Natural killer cell (primary cell): ENCODE results near the gene DNAH14. TPM values are rescaled to one million over a fixed set of nuclear protein-coding genes. Genes with fewer than 3 reads are reported as not detected.
"Not testable (repeated sequence)": the region's sequence is repeated elsewhere in the genome, so short reads cannot be mapped to it uniquely, and the experiment has no call there.

Experiments
- ATAC-seq, 3 donors: fragments of 150-1000 bp in 2 of 3; fragments of 200-7000 bp in 1 of 3; cut with Tn5 transposase; 1 replicate in 1 of 3; 2 replicates in 2 of 3; pipeline ENCODE4 v1.10.0; 2021; ENCODE audit warnings: mild to moderate bottlenecking in 2 of 3, moderate library complexity in 2 of 3
- DNase-seq, 2 donors: peaks; one replicate each; pipeline versions ENCODE4 v3.0.0 to v3.0.0-alpha.2; 2013 to 2021; ENCODE audit warnings: mixed read lengths in 1 of 2
- H3K27ac ChIP-seq: one replicate; pipeline ENCODE4 v1.5.1; 2013; ENCODE audit warnings: mild to moderate bottlenecking, low read length
- H3K27me3 ChIP-seq: one replicate; pipeline ENCODE4 v1.6.1; 2013; ENCODE audit warnings: low read length; ENCODE audit not compliant: control insufficient read depth, insufficient read depth
- H3K36me3 ChIP-seq: one replicate; pipeline ENCODE4 v1.6.1; 2013; ENCODE audit warnings: low read length; ENCODE audit not compliant: control insufficient read depth, insufficient read depth
- H3K4me1 ChIP-seq: one replicate; pipeline ENCODE4 v1.6.1; 2013; ENCODE audit warnings: low read length; ENCODE audit not compliant: control insufficient read depth, insufficient read depth
- H3K4me3 ChIP-seq: one replicate; pipeline ENCODE4 v1.5.1; 2013; ENCODE audit warnings: low read length
- H3K9me3 ChIP-seq: one replicate; pipeline ENCODE4 v1.6.1; 2013; ENCODE audit warnings: low read length; ENCODE audit not compliant: control insufficient read depth, insufficient read depth
- H3K27ac Mint-ChIP-seq, 2 donors: one replicate each; pipeline ENCODE4 v1.8.0; 2022; ENCODE audit warnings: mild to moderate bottlenecking in 2 of 2, mixed read lengths in 2 of 2, moderate library complexity in 1 of 2
- H3K27me3 Mint-ChIP-seq, 2 donors: one replicate each; pipeline ENCODE4 v1.8.0; 2022; ENCODE audit warnings: low read depth in 2 of 2, mixed read lengths in 2 of 2
- H3K36me3 Mint-ChIP-seq: one replicate; pipeline ENCODE4 v1.8.0; 2022; ENCODE audit warnings: mixed read lengths
- H3K4me1 Mint-ChIP-seq, 2 donors: one replicate each; pipeline ENCODE4 v1.8.0; 2022; ENCODE audit warnings: mixed read lengths in 2 of 2
- H3K4me3 Mint-ChIP-seq: one replicate; pipeline ENCODE4 v1.8.0; 2022; ENCODE audit warnings: mild to moderate bottlenecking, moderate library complexity, mixed read lengths
- H3K9me3 Mint-ChIP-seq, 2 donors: one replicate each; pipeline ENCODE4 v1.8.0; 2022; ENCODE audit warnings: mixed read lengths in 2 of 2
- CTCF ChIP-seq: fragments of 200-600 bp; IDR thresholded peaks from one replicate; pipeline ENCODE4 v1.8.0; 2022; ENCODE audit warnings: antibody characterized with exemption
- WGBS: methylation state at CpG from one replicate; pipeline ENCODE4 v1.1.7; 2013; ENCODE audit warnings: missing lambda C conversion rate; ENCODE audit not compliant: insufficient coverage; 5-methylcytosine and 5-hydroxymethylcytosine counted together
- intact Hi-C: fragments of 100-400 bp; cut with micrococcal nuclease; formaldehyde crosslinking; loops from one replicate; pipeline ENCODE4 v1.14.2; 2022
- total RNA-seq, 4 donors: library from RNA; stranded (reverse); fragments of 120-200 nt in 1 of 4; gene quantifications; one replicate each; pipeline versions ENCODE4 v1.2.3 to v1.2.4, GENCODE V29; 2013 to 2022

Gene DNAH14
- total RNA-seq, 3 donors from 2014 or later (not counting 1 experiment from before 2014, with no cell fraction given) = 0.35 to 1.3 TPM; not detected in 1

DNA sequence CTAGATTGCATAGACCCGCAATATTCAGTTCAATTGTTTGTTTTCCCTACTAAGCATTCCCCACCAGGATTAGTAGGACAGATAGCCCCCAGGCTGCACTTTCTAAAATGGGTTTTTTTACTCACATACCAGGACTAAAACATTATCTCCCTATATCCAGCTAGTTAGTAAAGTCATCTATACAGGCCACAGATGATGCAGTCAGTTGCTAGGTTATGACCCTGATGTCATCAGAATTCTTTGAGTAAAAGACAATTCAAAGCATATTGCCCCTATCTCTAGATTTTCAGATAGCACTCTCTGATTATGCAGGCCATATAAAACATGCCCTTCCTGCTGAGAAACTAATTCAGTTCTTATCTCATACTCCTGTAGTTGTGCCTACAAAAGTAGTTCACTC lies 294.8 kb downstream of the DNAH14 start:
- no peaks in the 10 kb centered on the region for H3K9me3 ChIP-seq
- H3K36me3 Mint-ChIP-seq = no peaks in the 10 kb centered on the region
- H3K4me3 ChIP-seq = no peak overlapping the region
- H3K9me3 Mint-ChIP-seq = no peaks in the 10 kb centered on the region
- 44% methylated on average over 1 of the region's 1 CpG for WGBS
- H3K4me3 Mint-ChIP-seq = no peak overlapping the region
- TF ChIP-seq CTCF = no peak
- H3K4me1 ChIP-seq = no peaks in the 10 kb centered on the region
- no peak overlapping the region for H3K27ac ChIP-seq
- no peaks in the 10 kb centered on the region for H3K36me3 ChIP-seq
- ATAC-seq (no peak), DNase-seq (no peak)
- peaks cover 0 to 6% of the 10 kb centered on the region in 2 donors for H3K27me3 Mint-ChIP-seq
- intact Hi-C loops = no loop called here
- H3K27me3 ChIP-seq = no peaks in the 10 kb centered on the region
- H3K27ac Mint-ChIP-seq = no peak overlapping the region
- H3K4me1 Mint-ChIP-seq = no peaks in the 10 kb centered on the region

GRCh38 chr1:225225681-225226080 lies 296.2 kb downstream of the DNAH14 start:
- H3K27me3 Mint-ChIP-seq = peaks cover 0 to 6% of the 10 kb centered on the region in 2 donors
- no peak for ATAC-seq
- WGBS = 87% methylated on average over 2 of the region's 2 CpGs
- no peaks in the 10 kb centered on the region for H3K9me3 ChIP-seq
- no peak for DNase-seq
- no peak overlapping the region for H3K27ac ChIP-seq
- no peaks in the 10 kb centered on the region for H3K9me3 Mint-ChIP-seq
- H3K4me3 Mint-ChIP-seq = no peak overlapping the region
- H3K4me1 Mint-ChIP-seq = no peaks in the 10 kb centered on the region
- H3K27me3 ChIP-seq = no peaks in the 10 kb centered on the region
- no peak overlapping the region for H3K4me3 ChIP-seq
- no peaks in the 10 kb centered on the region for H3K36me3 ChIP-seq
- H3K27ac Mint-ChIP-seq = no peak overlapping the region
- H3K36me3 Mint-ChIP-seq = no peaks in the 10 kb centered on the region
- no peak for TF ChIP-seq CTCF
- intact Hi-C loops = no loop called here
- H3K4me1 ChIP-seq = no peaks in the 10 kb centered on the region

GRCh38 chr1:225228871-225229303 lies 299.4 kb downstream of the DNAH14 start:
- H3K27ac Mint-ChIP-seq = no peak overlapping the region

DNA sequence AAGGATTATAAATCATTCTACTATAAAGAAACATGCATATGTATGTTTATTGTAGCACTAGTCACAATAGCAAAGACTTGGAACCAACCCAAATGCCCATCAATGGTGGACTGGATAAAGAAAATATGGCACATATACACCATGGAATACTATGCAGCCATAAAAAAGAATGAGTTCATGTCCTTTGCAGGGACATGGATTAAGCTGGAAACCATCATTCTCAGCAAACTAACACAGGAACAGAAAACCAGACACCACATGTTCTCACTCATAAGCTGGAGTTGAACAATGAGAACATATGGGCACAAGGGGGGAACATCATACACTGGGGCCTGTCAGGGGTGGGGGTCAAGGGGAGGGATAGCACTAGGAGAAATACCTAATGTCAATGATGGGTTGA lies 300.0 kb downstream of the DNAH14 start:
- H3K27ac Mint-ChIP-seq, H3K36me3 ChIP-seq, H3K4me3 Mint-ChIP-seq, H3K4me3 ChIP-seq, H3K4me1 Mint-ChIP-seq, H3K27ac ChIP-seq, H3K4me1 ChIP-seq, DNase-seq, H3K9me3 ChIP-seq, H3K9me3 Mint-ChIP-seq, H3K27me3 ChIP-seq, H3K27me3 Mint-ChIP-seq, intact Hi-C loops, ATAC-seq, H3K36me3 Mint-ChIP-seq: not testable (repeated sequence)

More at GRCh38 chr1:225228871-225229303, 299.4 kb downstream of the DNAH14 start:
- Histone ChIP-seq H3K27ac (no peak overlapping the region), H3K9me3 (no peaks in the 10 kb centered on the region), H3K36me3 (no peaks in the 10 kb centered on the region), H3K27me3 (no peaks in the 10 kb centered on the region), H3K4me3 (no peak overlapping the region), H3K4me1 (no peaks in the 10 kb centered on the region)
- DNase-seq = no peak
- no peak for TF ChIP-seq CTCF
- Mint-ChIP-seq H3K27me3 (peaks cover 0 to 6% of the 10 kb centered on the region in 2 donors), H3K4me1 (no peaks in the 10 kb centered on the region), H3K4me3 (no peak overlapping the region), H3K9me3 (peaks cover 0 to under 1% of the 10 kb centered on the region in 2 donors), H3K36me3 (no peaks in the 10 kb centered on the region)
- no peak for ATAC-seq
- WGBS = 93% methylated on average over 8 of the region's 8 CpGs
- intact Hi-C loops = no loop called here
